Neural progenitor cell (in vitro differentiated cells): ENCODE results near the gene SNX11.

Experiments used
- EZH2 ChIP-seq: fragments of 200-600 bp; sonication (generic); IDR thresholded peaks from 2 replicates; pipeline ENCODE4 v1.6.1; 2017; ENCODE audit warnings: antibody characterized with exemption, mild to moderate bottlenecking, moderate library complexity
- EZH2phosphoT487 ChIP-seq: fragments of 200-600 bp; sonication (generic); IDR thresholded peaks from 2 replicates; pipeline ENCODE4 v1.6.1; 2017; ENCODE audit warnings: antibody characterized with exemption
- TF ChIP-seq, protein P1 (sequence below): fragments of 200-600 bp; sonication (generic); IDR thresholded peaks from 2 replicates; pipeline ENCODE4 v1.5.1; 2017; ENCODE audit warnings: antibody characterized with exemption, mild to moderate bottlenecking

DNA sequence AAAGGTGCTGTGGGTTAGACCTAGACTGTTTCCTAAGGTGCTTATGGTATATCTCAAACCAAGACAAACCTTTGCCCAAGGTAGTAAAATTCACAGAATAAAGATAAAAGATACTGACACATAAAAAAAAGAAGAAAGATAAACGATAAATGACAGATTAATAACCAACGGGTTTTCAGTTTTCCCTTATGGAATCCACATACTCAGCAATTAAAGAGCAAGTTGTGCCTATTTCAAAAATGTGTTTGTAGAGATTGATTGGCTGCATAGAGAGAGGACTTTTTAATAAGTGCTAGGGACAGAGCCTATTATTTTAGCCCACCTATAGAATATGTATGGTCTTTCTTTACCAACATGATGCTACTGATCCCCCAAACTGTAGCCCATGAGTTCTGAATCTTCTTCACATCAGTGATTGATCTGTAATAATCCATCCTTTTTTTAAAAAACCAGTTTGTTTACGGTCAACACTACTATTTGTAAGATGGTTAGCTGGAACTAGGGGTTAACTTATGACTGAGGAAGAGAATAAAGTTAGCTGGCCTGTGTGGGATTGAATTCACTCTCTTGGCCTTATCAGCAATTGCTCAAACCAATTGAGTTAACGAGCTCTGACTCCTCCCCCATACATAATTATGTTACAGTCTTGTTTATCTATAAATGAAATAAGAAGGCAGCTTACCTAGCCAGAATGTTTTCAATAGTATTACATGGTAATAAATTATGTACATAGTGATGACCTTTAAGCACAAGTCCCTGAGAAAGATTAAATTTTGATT, 53.8 kb downstream of the SNX11 start:
- TF ChIP-seq, protein P1, sequence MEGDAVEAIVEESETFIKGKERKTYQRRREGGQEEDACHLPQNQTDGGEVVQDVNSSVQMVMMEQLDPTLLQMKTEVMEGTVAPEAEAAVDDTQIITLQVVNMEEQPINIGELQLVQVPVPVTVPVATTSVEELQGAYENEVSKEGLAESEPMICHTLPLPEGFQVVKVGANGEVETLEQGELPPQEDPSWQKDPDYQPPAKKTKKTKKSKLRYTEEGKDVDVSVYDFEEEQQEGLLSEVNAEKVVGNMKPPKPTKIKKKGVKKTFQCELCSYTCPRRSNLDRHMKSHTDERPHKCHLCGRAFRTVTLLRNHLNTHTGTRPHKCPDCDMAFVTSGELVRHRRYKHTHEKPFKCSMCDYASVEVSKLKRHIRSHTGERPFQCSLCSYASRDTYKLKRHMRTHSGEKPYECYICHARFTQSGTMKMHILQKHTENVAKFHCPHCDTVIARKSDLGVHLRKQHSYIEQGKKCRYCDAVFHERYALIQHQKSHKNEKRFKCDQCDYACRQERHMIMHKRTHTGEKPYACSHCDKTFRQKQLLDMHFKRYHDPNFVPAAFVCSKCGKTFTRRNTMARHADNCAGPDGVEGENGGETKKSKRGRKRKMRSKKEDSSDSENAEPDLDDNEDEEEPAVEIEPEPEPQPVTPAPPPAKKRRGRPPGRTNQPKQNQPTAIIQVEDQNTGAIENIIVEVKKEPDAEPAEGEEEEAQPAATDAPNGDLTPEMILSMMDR, result no peak
- TF ChIP-seq EZH2, result no peak
- TF ChIP-seq EZH2phosphoT487, result no peak
